Mesenteric fat pad (tissue), 1 donor: ENCODE results near the gene FOXN3. TPM values are rescaled to one million over a fixed set of nuclear protein-coding genes. Genes with fewer than 3 reads are reported as not detected.

Source experiments
- DNase-seq: peaks from one replicate; pipeline ENCODE4 v3.0.0-alpha.2; 2020; ENCODE audit warnings: low spot score
- long read RNA-seq: library from polyadenylated mRNA; unstranded; transcript quantifications from one replicate; pipeline ENCODE4 v2.0.0, GENCODE V29; 2020
- total RNA-seq: library from RNA; stranded (reverse); fragmentation: NEBNext Ultra II Directional; extraction: Animal tissue kit (Norgen Biotek cat#: 25700); gene quantifications from one replicate; pipeline ENCODE4 v1.2.1, GENCODE V29; 2021
- donor health status: DM: yes; HTN: yes; CAD: no.

The FOXN3 gene, protein sequence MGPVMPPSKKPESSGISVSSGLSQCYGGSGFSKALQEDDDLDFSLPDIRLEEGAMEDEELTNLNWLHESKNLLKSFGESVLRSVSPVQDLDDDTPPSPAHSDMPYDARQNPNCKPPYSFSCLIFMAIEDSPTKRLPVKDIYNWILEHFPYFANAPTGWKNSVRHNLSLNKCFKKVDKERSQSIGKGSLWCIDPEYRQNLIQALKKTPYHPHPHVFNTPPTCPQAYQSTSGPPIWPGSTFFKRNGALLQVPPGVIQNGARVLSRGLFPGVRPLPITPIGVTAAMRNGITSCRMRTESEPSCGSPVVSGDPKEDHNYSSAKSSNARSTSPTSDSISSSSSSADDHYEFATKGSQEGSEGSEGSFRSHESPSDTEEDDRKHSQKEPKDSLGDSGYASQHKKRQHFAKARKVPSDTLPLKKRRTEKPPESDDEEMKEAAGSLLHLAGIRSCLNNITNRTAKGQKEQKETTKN
- total RNA-seq: 136 TPM
- long read RNA-seq, transcript FOXN3-204 (6 exons, 555 nt): minor isoform, 5 of 122 reads
- long read RNA-seq, transcript FOXN3-201 (6 exons, 2,542 nt): minor isoform, 12 of 122 reads
- long read RNA-seq, transcript FOXN3-219 (5 exons, 2,421 nt): major isoform, 21 of 122 reads
- long read RNA-seq, partial matches to known transcripts: 7 of 122 reads
- long read RNA-seq, other reads (novel, unspliced or antisense): 75 of 122 reads

DNA sequence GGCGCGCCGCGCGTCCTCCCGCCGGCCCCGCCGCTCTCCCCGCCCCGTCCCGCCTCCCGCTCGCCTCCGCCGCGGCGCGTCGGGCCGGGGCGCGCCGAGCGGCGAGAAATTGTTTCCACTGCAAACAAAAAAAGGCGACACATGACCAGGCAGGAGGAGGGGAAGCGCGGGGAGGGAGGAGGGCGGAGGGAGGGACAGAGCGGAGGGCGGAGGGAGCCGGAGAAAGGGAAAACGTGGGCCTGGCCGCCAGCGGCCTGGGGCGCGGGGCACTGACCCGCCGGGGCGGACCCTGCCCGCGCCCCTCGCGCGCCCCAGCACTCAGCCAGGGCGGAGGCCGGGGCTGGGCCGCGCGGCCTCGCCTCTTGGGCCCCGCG lies at the start of gene FOXN3:
Gene FOXN3 (minus strand): TSS at position 143 of the 374 bp plus-strand sequence. CDS start 4,757 bp downstream, outside the sequence.
- peak; percentile 95 for DNase-seq

DNA sequence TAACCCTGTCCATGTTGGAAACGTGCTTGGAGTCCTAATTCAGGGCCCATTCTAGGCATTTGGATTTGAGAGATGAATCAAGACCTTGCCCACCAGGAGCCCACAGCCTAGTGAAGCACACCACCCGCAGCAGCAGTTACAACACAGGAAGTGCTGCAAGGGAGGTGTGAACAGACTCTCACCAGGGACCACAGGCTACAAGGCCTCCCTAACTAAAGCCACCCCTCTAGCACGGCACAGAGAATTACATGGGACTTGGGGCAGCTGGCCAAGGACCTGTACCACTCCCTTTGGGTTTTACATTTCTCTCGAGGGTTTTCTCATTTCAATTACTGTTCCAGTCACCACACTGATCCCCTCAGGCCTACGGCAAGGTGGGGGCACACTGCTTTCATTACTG lies 49.5 kb upstream of the FOXN3 start:
- DNase-seq: no peak

DNA sequence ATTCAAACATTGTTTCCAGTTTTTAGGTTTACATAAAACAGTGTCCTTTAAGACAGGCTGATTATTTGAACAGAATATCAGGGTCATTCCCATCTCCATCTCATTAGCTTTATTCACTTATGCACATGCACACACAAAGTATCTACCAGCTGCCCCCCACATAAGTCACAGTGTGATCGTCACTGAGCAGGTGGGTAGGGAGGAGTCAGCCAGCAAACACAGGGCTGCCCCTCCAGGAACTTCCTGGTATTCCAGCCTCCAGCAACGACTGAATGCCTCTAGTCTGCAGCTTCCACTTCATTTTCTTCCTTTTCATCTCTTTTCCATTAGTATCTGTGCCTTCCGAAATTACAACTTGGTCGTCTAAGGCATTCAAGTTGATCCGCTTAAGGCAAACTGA lies 48.8 kb upstream of the FOXN3 start:
- DNase-seq: no peak

DNA sequence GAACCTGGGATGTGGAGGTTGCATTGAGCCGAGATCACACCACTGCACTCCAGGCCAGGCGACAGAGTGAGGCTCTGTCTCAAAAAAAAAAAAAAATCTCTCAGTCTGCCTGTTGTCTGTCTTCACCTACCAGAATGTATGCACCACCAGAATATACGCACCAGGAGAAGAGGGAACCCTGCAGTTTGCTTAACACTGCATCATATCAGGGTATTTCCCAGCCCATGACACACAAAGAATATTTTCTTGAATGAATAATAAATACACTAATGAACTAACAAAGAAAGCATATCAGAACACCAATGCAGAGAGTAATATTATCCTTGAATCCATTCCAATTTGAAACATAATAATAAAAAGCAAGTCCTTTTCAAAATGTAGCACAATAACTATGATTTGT lies 44.2 kb upstream of the FOXN3 start:
- DNase-seq: peak; percentile 12

DNA sequence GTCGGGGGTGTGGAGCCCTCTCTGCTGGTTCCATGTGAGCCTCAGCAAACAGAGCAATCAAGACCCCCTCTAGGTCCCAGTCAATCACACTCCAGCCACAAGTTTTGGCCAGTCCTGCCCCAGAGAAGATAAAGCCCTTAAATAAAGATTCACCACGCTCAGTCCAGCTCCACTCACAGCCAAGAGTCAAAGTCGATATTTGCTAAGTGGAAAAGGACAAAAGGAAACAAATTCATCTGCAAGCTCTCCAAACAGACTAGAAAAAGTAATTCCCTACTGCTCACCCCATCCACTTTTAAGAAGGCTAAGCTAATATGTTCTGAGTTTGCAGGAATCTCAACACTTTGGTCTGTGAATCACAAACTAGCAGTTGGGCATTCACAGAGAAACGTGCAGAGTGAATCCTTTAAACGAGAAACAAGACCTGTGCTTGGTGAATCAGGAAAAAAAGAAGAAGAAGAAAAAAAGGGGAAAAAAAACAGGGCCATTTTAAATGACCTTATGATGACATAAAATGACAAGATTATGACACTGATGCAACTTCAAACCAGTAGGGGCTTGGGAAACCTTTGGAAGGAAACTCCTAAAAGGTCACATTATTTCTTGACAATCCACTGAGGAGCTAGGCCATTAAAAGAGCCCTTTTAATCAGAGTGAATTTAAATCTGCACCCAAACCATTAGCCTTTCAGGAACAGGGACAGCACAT lies 41.8 kb upstream of the FOXN3 start:
- DNase-seq: peak; percentile 9

DNA sequence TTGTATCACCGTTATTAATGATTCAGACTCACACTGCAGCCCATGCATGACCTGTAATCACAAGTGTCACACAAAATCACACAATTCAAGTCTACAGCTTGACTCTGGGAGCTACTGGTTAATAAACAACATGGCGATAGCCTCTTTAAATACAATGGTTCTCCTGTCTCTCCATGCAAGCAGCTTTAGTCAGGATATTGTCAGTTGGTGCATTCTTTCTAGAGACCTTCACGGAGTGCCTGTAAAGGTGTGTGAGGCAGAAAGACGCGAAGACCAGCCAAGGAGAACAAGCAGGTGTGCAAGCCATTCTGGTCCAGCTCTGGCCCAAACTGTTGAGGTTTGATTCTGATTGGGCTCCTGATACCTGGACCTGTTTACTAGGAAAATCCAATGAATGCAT lies 40.0 kb upstream of the FOXN3 start:
- peak; percentile 9 for DNase-seq

DNA sequence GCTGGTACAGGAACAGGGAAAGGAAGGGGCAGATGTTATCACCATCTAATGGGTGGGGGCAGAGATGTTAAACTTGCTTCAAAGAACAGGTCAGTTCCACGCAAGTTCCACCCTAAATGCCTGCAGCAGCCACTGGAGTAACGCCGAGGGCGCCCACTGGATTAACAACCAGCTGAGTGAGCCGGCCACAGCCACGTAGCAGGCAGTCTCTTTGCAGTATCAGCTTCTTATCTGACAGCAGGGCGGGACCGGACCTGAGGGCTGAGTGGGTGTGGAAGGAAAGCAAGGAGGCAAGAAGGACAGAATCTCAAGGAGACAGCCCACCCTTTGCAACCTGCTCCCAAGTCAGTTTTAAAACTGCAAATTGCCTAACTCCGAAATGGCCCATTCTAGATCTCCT lies 38.4 kb upstream of the FOXN3 start:
- DNase-seq: no peak

DNA sequence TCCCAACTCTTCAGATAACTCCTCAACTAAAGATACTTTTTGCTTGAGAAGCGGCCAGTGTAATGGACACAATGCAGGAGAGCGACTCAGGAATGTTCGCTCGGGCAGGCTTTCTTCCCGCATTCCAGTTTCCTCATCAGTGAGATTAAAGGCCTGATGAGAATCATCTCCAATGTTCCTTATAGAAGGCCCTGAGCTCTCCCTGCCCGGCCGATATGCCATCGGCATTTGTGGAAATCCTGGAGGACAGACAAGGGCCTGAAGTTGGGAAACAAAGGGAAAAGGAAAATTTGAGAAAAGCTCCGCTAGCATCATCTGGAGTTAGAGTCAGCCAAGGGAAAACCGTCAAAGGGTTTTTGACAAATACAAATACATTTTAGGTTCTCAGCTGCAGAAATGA lies 38.0 kb upstream of the FOXN3 start:
- DNase-seq: peak; percentile 49

DNA sequence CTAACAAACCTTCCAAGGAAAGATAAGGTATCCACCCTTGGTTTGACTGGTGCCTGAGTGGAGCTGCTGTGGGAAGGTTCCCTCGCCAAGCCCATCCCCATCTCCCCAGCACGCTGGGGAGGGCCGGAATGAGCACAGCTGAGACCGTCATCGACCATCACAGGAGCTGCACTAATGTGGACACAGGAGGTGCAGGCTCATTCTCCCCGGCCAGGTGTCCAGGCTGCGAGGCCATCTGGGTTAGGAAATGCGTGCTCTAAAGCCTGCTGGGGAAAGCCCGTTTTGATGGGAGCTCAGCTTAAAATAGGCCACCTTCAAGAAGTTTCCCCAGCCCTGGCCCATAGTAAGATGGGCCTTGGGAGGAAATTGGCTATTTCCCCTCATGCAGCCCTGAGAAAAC lies 35.2 kb upstream of the FOXN3 start:
- DNase-seq: peak; percentile 69

DNA sequence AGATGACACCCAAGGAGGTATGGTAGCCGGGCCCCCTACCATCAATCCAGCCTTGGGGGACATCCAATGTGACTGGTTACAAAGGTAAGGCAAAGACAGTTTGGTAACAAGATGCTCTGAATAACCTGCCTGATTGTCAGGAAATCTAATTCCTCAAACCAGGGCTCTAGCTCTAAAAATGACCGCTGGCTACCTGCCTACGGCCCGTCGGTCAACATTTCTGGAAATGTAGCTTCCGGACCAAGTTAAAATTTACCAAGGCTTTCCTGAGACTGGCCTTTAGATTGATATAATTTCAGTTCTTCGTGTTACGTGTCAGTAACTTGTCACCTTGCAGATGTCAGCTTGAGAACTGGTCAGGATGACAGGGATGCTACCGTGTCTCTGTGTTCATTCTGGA lies 34.2 kb upstream of the FOXN3 start:
- DNase-seq: peak; percentile 8

DNA sequence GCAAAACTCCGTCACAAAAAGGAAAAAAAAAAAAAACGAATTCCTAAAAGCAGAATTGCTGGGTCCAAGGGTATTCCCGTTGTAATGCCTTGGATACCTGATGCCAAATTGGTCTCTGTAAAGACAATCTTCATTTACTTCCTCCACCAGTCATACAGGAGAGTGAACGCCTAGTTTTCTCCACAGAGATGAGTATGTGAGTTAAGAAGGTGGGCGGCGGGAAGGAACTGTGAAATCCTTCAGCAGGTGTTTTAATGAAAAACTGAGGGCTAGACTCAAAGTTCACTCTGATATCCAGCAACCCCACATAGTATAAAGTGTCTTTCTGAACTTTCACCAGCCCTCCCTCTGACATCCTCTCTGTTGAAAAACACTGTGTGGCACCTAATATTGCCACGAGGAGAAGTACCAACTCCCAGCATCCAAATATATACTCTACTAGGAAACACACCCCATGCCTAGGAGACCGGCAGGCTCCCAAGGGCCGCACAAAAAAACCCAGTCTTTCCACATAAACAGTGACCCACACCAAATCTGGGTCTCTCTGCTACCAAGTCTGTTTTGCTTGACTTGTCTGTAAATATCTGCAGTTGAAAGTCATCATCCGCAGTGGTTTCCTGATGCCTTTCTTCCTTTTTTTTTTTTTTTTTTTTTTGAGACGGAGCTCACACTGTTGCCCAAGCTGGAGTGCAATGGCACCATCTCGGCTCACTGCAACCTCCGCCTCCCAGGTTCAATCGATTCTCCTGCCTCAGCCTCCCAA lies 30.3 kb upstream of the FOXN3 start:
- peak; percentile 12 for DNase-seq

DNA sequence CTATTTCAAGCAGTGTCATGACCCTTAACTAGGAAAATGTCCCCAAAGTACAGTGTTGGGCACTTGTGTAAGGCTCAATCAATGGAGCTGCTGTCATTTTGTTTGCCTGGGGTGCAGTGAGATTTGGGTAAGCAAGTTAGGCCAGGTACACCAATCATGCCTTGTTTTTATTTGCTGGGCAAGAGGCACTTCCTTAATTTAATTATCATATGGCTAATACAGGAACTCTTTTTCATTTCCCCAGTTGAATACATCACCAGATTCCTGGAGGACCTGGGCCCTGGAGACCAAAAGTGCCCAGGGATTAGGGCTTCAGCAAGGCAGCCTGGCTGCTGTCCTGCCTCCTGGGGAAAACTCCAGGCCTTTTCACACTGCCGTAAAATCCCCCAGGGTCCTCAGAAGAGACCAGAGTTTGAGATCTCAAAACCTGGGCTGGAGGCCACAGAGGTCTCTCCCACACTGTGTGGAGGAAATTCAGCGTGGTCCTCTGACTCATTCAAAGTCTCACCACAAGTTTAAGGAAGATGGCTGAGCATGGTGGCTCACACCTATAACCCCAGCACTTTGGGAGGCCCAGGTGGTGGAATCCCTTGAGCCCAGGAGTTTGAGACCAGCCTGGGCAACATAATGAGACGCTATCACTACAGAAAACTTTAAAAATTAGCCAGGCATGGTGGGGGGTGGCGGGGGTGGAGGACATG lies 28.4 kb upstream of the FOXN3 start:
- DNase-seq: peak; percentile 60

DNA sequence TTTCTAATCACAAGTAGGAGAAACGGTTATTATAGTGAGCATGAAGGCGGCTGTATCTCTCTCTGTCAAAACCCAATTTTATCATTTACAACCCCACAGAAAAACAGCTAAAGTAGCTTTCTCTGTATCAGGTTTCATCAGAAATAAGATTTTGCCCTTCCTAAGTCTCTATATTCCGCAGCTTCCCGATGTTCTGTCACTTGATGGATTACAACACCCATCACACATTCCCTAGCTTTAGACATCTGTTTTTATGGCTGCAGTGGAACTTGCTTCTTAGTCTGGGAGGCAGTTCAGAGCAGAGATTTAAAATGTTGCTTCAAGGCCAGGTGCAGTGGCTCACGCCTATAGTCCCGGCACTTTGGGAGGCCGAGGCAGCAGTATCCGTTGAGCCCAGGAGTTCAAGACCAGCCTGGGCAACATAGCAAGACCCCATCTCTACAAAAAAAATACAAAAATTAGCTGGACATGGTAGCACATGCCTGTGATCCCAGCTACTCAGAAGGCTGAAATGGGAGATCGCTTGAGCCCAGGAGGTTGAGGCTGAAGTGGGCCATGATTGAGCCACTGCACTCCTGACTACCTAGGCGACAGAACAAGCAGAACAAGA lies 27.6 kb upstream of the FOXN3 start:
- peak; percentile 37 for DNase-seq

DNA sequence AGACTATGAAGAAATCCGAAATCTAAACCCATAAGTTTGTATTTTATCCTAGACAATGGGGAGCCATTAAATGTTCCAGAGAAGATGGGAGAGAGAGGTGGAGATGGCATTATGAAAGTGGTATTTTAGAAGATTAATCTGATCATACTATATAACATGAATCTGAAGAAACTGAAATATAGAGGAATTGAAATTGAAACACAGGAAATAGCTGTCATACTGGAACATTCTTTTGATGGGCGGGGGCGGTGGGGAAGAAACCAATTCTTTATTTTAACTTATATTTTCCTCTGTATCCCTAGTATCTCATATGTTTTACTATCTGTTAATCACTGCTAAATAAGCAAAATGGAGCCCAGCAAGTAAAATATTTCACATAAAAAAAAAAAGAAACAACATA lies 27.0 kb upstream of the FOXN3 start:
- peak; percentile 14 for DNase-seq

DNA sequence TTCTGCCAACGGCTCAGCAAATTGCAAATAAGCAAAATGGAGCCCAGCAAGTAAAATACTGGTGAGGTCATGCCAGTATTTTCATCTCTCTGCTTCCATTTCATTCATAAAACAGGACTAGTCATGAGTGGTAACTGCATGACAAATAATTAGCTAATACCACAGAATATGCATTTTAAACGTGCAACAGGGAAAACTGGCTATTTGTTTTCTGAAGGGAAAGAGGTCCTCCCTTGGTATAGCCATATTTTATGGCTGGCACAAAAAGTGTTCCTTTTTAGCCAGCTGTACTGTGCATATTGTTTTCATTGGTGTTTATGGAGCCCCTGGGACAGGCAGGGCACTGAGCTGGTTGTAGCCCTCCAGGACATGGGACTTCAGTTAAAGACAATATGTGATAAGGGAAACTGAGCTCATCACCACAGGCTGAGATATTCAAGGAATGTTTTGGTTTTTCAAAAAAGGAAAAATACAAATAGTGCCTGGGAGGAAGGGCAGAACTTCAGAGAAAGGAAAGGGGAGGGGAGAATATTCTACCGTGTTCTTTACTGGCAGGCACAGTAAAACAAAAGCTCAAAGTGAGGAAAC lies 26.1 kb upstream of the FOXN3 start:
- no peak for DNase-seq

DNA sequence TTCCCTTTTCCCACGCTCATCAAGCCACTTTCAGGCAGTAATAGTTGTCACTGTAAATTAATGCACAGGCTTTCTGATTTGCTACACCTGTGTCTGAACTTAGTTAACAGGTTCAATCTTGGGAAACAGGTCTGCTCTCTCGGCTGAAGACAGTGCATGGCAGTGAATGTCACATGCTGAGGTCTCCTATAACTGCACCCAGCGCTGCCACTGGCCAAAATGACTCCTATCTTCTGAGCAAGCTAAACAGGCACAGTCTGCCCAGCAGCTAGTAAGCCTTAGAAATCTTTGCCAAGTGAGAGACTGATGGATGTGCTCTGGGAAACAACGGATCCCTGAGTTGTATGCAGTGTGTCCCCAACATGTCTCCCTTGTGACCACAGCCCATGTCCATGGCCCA lies 25.2 kb upstream of the FOXN3 start:
- peak; percentile 37 for DNase-seq

DNA sequence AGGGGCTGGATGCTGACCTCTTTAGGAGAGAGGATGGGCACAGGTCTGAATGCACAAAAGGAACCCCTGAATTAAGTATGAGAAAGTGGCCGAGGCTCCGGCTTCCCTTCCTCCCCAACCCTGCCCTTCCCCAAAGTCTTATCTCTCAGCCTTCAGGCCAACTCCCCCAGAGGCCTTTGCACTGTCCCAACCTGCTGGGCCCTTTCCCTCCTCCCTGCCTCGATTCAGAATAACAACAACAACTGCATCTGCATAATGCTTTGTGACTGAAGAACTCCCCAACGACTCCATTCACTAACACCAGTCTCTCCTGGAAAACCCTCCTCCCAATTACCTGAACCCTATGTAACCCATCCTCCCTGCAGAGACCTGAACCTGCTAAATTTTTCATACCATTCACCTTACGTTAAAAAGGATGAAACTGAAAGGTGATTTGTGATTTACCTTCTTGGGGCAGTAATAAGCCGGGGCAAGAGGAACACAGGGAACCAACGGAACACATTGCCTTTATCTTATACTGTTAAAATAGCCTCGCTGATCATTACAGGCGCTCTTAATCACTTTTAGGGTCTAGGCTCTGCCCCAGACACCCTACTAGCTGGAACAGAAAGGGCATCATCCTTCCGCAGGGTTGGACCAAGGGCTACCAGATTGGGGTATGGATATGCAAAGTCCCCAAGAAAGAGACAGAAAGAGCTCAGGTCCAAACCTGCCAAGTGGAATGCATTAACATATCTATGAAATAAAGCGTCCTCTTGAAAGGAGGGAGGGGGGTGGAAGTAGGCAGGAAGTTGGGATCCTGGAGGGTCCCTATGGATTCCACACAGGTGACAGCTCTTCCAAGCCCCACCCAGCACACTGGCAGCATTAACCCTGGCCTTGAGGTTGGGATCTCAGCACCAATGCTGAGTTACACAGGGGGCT lies 24.2 kb upstream of the FOXN3 start:
- peak; percentile 33 for DNase-seq

DNA sequence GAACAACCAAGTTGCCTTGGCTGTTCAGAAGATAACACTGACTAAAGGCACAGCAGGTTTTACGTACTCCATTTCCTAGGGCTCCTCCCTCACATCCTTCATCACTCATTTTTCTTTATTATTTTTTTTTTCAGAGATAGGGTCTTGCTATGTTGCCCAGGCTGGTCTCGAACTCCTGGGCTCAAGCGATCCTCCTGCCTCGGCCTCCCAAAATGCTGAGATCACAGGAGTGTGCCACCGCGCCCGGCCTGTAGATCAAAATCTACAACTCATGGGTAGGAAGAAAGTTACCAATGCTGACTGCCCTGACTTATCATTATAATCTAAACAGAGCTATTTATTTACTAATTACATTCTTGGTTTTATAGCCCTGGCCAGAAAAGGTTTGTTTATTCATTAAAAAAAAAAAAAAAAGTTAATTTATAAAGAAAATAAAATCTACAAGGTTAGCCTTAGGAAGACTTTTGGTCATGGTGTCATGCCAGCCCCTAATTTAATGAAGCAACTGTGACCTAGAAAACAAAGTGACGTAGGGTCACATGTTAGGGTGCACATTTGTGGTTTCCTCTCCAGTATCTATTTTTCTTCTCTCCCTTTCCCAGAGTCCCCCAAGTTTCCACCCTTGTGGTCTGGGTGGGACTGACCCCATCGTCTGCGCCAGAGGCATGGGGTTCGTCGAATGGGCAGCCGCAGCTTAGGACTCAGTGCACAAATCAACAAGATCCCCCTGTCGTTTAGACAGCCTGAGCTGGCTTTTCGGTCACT lies 19.0 kb upstream of the FOXN3 start:
- DNase-seq: peak; percentile 47
